Activated CD8-positive, alpha-beta memory T cell treated with anti-CD3 and anti-CD28 coated beads, Interleukin-2, amount 10 ng/mL, durations not matched to agents 7 days and 5 days (primary cell): ENCODE results near the gene ARF1. TPM values are rescaled to one million over a fixed set of nuclear protein-coding genes. Genes with fewer than 3 reads are reported as not detected.

ENCODE experiments used
- ATAC-seq: fragments of 150-1000 bp; cut with Tn5 transposase; one replicate; pipeline ENCODE4 v1.10.0; 2021; ENCODE audit warnings: moderate library complexity
- CTCF ChIA-PET: fragments of 350-600 bp; sonication (Branson Sonifier 250); formaldehyde crosslinking; loops from one replicate; lab custom pipeline; 2021; ENCODE audit warnings: antibody characterized with exemption; lab: Charles Lee
- DNase-seq: peaks from one replicate; pipeline ENCODE4 v3.0.0-alpha.2; 2020
- H3K27ac Mint-ChIP-seq: one replicate; pipeline ENCODE4 v1.8.0; 2021; ENCODE audit warnings: mild to moderate bottlenecking, mixed read lengths
- H3K27me3 Mint-ChIP-seq: one replicate; pipeline ENCODE4 v1.8.0; 2021; ENCODE audit warnings: mixed read lengths
- H3K36me3 Mint-ChIP-seq: one replicate; pipeline ENCODE4 v1.8.0; 2021; ENCODE audit warnings: mild to moderate bottlenecking, mixed read lengths
- H3K4me1 Mint-ChIP-seq: one replicate; pipeline ENCODE4 v1.8.0; 2021; ENCODE audit warnings: mixed read lengths
- H3K4me3 Mint-ChIP-seq: one replicate; pipeline ENCODE4 v1.8.0; 2021; ENCODE audit warnings: mild to moderate bottlenecking, moderate library complexity, mixed read lengths
- H3K9me3 Mint-ChIP-seq: one replicate; pipeline ENCODE4 v1.8.0; 2022; ENCODE audit warnings: low read depth, mixed read lengths
- total RNA-seq, 2 experiments: library from RNA; stranded (reverse); gene quantifications; one replicate each; pipeline ENCODE4 v1.2.3, GENCODE V29; 2021

The ARF1 gene
- total RNA-seq, 2 experiments from 2014 or later = 313 to 344 TPM

DNA sequence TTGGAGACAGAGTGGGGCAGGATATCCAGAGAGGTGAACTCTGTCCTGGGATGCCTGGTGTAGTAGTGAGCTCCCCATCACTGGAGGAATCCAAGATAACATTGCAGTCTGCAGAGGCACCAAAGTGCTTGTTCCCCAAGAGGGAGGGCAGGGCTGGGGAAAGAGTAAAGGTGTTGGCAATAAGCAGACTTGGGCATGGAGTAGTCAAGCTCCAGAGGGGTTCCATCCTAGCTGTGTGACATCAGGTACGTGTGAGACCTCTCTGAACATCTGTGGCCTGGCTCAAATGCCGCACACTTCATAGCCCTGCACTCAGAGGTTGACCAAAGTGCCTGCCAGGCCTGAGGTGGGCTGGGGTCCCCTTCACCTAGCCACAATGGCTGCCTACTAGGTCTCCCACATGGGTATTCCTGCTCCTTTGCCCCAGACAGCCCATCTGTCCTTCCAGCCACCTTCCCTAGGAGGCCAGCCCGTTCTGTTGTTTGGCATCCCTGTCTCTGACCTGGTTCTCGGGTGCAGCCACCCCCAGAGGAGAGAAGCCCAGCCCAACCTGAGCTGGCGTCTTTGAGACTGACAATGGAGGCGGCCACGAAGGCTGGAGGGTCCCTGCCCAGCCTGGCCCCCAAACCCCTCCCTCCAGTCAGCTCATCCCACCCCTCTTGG is 2.8 kb upstream of the ARF1 start:
- no peaks in the 10 kb centered on the region for H3K27me3 Mint-ChIP-seq
- H3K27ac Mint-ChIP-seq = no peak overlapping the region
- ATAC-seq (no peak), DNase-seq (no peak)
- H3K4me3 Mint-ChIP-seq = no peak overlapping the region
- CTCF ChIA-PET = no interaction called here
- no peaks in the 10 kb centered on the region for H3K9me3 Mint-ChIP-seq
- H3K4me1 Mint-ChIP-seq = peaks cover 17% of the 10 kb centered on the region
- peaks cover 14% of the 10 kb centered on the region for H3K36me3 Mint-ChIP-seq

DNA sequence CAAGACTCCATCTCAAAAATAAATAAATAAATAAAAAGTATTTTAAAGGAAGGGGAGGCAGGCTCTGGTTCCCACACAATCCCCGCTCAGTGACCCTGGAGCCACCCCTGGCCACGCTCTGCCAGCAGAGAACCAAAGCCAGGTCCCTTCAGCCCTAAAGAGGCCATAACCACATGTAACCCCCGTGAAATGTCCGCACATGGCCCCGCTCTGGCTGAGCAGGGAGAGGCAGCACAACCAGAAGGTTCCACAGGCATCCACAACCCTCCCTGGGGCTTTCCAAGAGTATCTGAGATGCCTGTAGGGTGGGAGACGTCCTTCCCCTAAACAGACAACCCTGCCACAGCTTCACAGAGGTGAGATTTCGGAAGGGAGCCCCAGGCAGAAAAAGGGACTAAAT is 1.4 kb upstream of the ARF1 start:
- Mint-ChIP-seq H3K4me1 (peaks cover 31% of the 10 kb centered on the region), H3K27ac (peak overlapping the region; percentile 71), H3K4me3 (peak overlapping the region; percentile 99), H3K9me3 (no peaks in the 10 kb centered on the region), H3K36me3 (peaks cover 21% of the 10 kb centered on the region), H3K27me3 (no peaks in the 10 kb centered on the region)
- DNase-seq (no peak), ATAC-seq (no peak)
- CTCF ChIA-PET = no interaction called here

DNA sequence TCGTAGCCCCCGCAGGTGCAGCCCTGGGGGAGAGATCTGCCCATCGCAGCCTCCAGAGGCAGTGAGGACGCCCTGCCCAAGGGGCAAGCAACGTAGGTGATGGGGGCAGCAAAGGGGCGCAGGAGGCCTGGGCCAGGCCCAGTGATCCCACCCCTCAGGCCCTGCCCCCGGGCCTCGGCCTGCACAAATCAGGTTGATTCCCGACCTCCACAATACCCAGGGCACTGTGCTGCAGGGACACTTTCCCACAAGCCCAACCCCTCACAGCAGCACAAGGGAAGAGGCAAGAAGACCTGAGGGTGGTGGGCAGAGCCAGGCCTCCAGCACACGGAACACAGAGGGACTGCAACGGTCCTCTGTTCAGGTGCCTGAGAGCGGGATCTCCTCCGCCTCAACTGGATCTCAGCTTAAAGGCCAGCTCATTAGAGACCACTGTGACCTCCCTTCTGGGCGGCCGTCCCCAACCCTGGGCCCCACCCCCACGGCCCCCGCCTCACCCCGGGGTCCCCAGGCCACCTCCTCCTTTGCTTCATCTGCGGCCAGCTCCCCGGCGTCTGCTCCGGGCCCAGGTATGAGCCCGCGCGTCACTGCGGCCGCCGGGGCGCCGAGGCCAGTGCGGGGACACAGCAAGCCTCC is 812 bp upstream of the ARF1 start:
- Mint-ChIP-seq H3K27me3 (no peaks in the 10 kb centered on the region), H3K4me1 (peaks cover 34% of the 10 kb centered on the region), H3K36me3 (peaks cover 23% of the 10 kb centered on the region), H3K4me3 (peak overlapping the region; percentile 99), H3K27ac (peak overlapping the region; percentile 87), H3K9me3 (no peaks in the 10 kb centered on the region)
- CTCF ChIA-PET = interaction anchor here (0.8 to 2.1 kb wide), 8 partner anchors 10 to 600 kb away, joined by 3 to 6 read pairs (median 4); partner anchors contain the start of gene MRPL55
- DNase-seq (no peak), ATAC-seq (peak; percentile 20)

DNA sequence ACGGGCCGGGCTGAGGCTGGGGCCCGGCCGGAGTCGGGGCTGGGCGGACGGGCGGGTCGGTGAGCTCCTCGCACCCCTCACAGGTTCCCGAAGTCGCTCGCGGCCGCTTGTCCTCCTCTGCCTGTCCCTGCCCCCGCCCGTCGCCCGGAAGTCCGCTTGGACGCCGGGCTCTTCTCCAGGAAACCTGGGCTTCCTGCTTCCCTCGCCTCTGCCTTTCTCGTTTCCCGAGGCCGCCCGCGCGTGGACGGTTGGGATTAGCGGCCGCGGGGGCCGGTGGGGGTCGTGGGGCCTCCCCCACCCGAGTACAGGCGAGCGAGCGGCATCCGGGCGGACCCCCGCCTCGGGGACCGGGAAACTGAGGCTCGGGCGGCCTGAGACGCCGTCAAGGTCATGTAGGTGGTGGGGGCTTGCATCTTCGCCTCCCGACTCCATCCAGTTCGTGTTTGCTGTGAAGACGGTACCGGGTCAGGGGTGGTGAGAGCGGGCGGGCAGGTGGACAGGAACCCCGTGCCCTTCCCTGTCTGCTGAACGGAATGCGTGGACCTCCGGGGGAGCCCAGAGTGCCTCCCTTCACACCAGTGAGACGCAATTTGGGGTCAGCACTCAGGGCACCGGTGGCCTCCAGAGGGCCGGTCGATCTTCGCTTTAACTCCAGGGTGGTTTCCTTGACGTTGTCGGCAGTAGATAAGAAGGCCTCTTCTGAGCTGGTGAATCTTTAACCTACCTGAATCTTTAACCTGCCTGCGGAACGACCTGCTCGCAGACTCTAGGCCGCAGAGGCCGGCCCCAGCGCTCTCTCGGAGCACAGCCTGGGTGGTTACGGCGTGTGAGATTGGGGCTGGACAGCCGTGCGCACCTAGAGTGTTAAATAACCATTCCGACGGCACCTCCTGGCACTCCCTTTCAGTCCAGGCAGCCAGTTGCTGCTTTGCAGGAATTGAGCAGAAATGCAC is 686 bp downstream of the ARF1 start:
- H3K36me3 Mint-ChIP-seq = peaks cover 33% of the 10 kb centered on the region

DNA sequence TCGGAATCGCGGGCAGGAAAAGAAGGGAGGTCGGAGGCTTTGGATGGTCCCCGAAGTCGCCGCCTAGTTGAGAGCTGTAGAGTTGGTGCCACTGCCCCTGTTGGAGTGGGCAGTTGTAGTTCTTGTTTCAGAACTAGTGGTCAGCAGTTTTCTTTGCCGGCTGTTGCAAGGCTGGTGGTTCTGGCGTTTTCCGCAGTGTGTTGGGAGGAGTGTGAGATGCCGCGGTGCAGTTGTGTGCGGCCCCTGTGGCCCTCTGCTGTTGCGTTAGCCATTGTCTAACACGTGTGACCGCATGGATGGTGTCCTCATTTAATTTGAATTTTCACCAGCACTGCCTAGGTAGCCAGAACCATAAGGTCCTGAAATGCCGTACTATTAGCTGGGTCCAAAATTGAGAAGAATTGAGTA is 1.4 kb downstream of the ARF1 start:
- H3K9me3 Mint-ChIP-seq = no peaks in the 10 kb centered on the region
- H3K4me3 Mint-ChIP-seq = peak overlapping the region; percentile 99
- H3K27me3 Mint-ChIP-seq = no peaks in the 10 kb centered on the region
- ATAC-seq (no peak), DNase-seq (no peak)
- peak overlapping the region; percentile 97 for H3K27ac Mint-ChIP-seq
- peaks cover 38% of the 10 kb centered on the region for H3K36me3 Mint-ChIP-seq
- CTCF ChIA-PET = interaction anchor here (1.2 to 2.1 kb wide), 2 partner anchors 18 to 59 kb away, joined by 3 to 6 read pairs; no protein-coding TSS in a partner anchor
- peaks cover 55% of the 10 kb centered on the region for H3K4me1 Mint-ChIP-seq

More for the DNA sequence above, 686 bp downstream of the ARF1 start:
- peaks cover 48% of the 10 kb centered on the region for H3K4me1 Mint-ChIP-seq
- H3K27me3 Mint-ChIP-seq = no peaks in the 10 kb centered on the region
- H3K27ac Mint-ChIP-seq = peak overlapping the region; percentile 97
- no peaks in the 10 kb centered on the region for H3K9me3 Mint-ChIP-seq
- CTCF ChIA-PET = interaction anchor here (1.0 to 2.1 kb wide), 7 partner anchors 8 to 602 kb away, joined by 3 to 6 read pairs (median 3); partner anchors contain the start of gene MRPL55
- H3K4me3 Mint-ChIP-seq = peak overlapping the region; percentile 99
- peak; percentile 68 for DNase-seq
- ATAC-seq = peak; percentile 29

DNA sequence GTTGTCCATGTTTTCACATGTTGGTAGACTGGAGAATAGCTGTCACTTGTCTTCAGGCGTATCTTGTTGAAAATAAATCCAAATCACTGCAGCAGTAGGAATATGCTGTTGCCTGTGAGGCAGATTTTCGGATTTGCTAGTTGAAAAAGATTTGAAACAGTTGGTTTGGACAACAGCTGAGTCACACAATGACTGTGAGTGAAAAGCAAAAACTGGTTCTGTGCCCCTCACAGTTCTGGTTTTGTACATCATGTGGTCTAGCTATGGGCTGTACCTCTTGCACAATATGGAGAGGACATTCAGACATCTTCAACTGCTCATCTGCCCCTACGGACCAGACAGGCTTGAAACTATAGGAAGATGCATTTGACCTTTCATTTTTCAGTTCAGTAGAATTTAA is 1.8 kb downstream of the ARF1 start:
- ATAC-seq (no peak), DNase-seq (no peak)
- peaks cover 59% of the 10 kb centered on the region for H3K4me1 Mint-ChIP-seq
- peaks cover 43% of the 10 kb centered on the region for H3K36me3 Mint-ChIP-seq
- H3K4me3 Mint-ChIP-seq = peak overlapping the region; percentile 99
- CTCF ChIA-PET = interaction anchor here (1.2 kb wide), 1 partner anchor 59 kb away, joined by 3 read pairs; no protein-coding TSS in a partner anchor
- no peaks in the 10 kb centered on the region for H3K9me3 Mint-ChIP-seq
- no peaks in the 10 kb centered on the region for H3K27me3 Mint-ChIP-seq
- H3K27ac Mint-ChIP-seq = peak overlapping the region; percentile 97

DNA sequence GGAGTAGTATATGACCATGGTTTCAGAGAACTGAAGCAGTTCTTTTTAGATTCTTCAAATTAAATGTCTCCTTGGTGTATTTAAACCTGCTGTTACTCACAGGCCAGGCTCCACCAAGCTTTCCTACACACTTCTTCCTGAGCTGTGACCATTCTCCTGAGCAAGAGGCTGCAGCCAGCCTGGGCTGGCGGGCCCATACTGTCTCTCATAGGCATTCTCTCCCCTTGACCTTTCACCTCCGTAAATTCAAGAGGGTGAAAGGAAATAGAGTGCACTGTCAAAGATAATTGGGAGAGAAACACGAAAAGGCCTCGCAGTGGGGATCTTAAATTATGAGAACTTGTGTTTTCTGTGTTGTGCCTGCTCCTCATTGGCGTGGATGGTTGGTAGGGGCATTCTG is 2.3 kb downstream of the ARF1 start:
- Mint-ChIP-seq H3K4me1 (peaks cover 61% of the 10 kb centered on the region), H3K27ac (peak overlapping the region; percentile 97), H3K27me3 (no peaks in the 10 kb centered on the region), H3K4me3 (peak overlapping the region; percentile 99), H3K9me3 (no peaks in the 10 kb centered on the region), H3K36me3 (peaks cover 47% of the 10 kb centered on the region)
- no peak for ATAC-seq
- CTCF ChIA-PET = interaction anchor here (1.2 kb wide), 1 partner anchor 59 kb away, joined by 3 read pairs; no protein-coding TSS in a partner anchor
- DNase-seq = no peak

DNA sequence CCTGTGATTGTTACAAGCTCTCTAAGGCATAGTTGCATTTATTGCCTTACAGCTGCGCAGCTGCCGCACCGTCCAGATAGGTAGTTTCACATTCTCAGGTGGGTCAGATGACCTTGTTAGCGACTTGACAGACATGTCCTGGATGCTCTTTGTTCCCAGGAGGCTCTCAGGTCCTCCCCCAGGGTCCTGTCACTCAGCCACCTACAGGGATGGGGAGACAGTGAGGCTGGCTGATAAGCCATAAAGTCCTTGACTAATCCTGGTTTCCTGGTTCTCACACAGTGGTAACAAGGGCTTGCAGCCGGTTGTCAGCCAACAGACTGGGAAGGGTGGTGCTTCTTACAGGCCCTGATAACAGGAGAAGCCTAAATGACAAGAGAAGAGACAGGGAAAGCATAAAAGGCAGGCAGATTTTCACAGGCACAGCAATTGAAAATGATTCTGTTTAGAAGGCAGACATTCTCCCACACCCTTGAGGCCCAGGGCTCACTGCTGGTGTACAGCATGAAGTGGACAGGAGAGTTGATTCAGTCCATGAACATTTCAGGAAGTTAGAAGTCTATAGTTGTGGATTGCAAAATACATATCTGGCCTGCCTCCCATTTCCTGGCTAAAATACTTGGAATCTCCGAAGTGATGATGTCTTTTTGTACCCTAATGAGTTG is 2.9 kb downstream of the ARF1 start:
- Mint-ChIP-seq H3K9me3 (no peaks in the 10 kb centered on the region), H3K27ac (peak overlapping the region; percentile 97), H3K27me3 (no peaks in the 10 kb centered on the region), H3K4me3 (peak overlapping the region; percentile 99), H3K36me3 (peaks cover 50% of the 10 kb centered on the region), H3K4me1 (peaks cover 67% of the 10 kb centered on the region)
- CTCF ChIA-PET = interaction anchor here (1.2 kb wide), 1 partner anchor 58 kb away, joined by 3 read pairs; no protein-coding TSS in a partner anchor
- ATAC-seq = no peak
- DNase-seq = no peak

DNA sequence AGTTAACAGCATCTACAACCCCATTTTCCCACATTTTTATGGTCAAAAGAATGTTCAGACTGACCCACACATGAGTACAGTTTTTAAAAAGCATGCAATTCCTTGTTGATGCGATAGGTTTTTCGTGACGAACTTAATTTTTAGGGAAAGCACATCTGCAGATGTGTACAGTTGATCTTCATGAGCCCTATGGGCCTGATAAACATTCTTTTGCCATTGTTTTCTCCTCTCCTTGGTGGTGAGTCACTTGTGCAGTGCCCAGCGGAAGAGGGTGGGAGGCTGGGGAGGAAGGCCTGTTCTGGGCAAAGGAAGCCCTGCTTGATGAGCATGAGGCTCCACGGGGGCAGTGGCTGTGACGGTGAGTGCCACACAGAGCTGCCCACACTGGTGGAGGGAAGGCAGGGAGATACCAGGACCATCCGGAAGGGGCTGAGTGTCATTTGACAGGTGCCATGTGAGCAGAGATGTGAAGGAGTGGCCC is 5.3 kb downstream of the ARF1 start:
- Mint-ChIP-seq H3K27ac (peak overlapping the region; percentile 83), H3K27me3 (no peaks in the 10 kb centered on the region), H3K9me3 (peaks cover 5% of the 10 kb centered on the region), H3K36me3 (peaks cover 74% of the 10 kb centered on the region), H3K4me3 (peak overlapping the region; percentile 25), H3K4me1 (peaks cover 76% of the 10 kb centered on the region)
- DNase-seq (no peak), ATAC-seq (no peak)
- CTCF ChIA-PET = interaction anchor here (1.2 to 1.9 kb wide), 4 partner anchors 13 to 323 kb away, joined by 3 to 7 read pairs (median 4); no protein-coding TSS in a partner anchor

DNA sequence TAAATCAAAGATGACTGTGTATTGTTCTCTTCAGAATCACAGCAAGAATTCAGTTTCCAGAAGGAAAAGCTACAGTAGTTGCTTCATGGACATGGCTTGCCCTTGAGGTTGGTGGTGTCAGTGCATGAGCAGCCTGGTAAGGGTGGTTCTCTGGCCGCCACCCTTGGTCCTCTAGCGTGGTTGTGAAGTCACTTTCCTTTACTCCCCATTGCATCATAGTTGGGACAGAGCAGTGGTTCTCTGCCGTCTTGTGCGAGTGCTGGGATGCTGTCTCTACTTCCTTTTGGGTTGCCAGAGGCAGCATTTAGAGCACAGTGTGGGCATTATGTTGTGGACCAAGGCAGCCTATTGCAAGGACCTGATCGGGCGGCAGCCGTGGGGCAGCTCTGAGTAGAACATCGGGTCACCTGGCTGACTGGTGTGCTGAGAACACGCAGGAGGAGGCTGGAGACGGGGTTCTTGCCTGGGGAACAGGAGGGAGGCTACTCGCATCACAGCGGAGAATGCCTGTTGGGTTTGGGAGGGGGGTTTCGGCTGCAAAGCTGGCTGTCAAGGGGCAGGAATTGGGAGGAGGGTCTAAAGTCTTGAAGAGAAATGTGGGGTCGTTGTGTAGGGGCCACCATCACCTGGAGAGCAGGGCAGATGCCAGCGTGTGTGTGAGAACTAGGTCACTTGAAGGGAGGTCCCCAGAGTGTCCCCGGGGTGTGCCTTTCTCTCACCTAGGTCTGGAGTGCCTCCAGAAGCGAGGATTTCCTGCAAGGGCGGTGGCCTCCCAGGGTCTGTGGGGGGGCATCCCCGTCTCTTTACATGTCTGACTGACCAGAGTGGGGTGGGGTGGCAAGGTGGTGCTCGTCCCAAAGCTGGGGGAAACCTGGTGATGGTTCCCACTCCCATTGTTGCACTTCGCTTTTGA is 6.3 kb downstream of the ARF1 start:
- H3K4me3 Mint-ChIP-seq = no peak overlapping the region
- peak overlapping the region; percentile 54 for H3K27ac Mint-ChIP-seq
- H3K4me1 Mint-ChIP-seq = peaks cover 73% of the 10 kb centered on the region
- H3K9me3 Mint-ChIP-seq = peaks cover 5% of the 10 kb centered on the region
- DNase-seq = no peak
- H3K36me3 Mint-ChIP-seq = peaks cover 74% of the 10 kb centered on the region
- CTCF ChIA-PET = interaction anchor here (1.2 to 1.7 kb wide), 3 partner anchors 11 to 42 kb away, joined by 3 to 4 read pairs (median 3); no protein-coding TSS in a partner anchor
- H3K27me3 Mint-ChIP-seq = no peaks in the 10 kb centered on the region
- no peak for ATAC-seq

DNA sequence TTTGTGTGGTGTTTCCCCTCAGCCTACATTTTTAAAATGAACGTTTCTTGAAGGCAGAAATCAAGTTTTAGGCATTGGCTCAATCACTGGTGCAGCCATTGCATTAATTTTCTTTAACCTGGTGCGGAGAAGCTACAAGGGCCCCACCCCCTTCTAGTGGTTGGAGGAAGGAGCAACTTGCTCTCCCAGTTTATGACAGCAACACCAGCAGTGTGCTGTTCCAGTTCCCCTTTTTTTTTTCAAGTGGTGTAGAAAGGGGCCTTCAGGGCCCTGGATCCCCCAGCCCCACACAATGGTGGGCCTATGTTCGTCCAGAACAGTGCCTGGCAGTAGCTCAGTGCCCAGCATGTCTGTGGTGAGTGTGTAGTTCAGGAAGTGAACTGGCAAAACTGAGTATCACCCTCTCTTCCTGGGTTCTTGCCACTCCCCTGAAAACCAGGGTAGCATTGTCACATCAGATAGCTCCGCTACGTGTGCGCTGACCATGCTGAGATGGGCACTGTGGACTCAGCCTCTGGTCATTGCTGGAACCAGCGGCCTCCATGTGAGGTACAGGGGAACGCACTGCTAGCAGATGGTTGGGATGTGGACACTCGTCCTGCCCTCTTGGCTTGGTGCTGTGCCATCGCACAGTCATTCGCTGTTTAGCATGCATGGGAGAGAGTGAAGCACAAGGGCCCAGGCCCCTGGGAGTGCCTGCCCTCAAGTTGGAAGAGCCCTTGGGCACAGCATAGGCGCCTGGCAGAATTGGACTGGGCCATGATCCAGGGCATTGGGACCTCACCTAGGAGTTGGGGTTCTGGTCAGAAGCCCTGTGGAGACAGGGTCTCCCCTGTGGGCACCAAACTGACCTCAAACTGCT is 7.2 kb downstream of the ARF1 start:
- no peak overlapping the region for H3K27ac Mint-ChIP-seq
- no peak for DNase-seq
- H3K4me1 Mint-ChIP-seq = peaks cover 67% of the 10 kb centered on the region
- no peak overlapping the region for H3K4me3 Mint-ChIP-seq
- CTCF ChIA-PET = interaction anchor here (1.1 to 1.2 kb wide), 2 partner anchors 10 to 547 kb away, joined by 3 read pairs; no protein-coding TSS in a partner anchor
- H3K9me3 Mint-ChIP-seq = peaks cover 8% of the 10 kb centered on the region
- H3K36me3 Mint-ChIP-seq = peaks cover 75% of the 10 kb centered on the region
- no peak for ATAC-seq
- no peaks in the 10 kb centered on the region for H3K27me3 Mint-ChIP-seq
